ENCODE data around the gene EIF3A. TPM values are rescaled to one million over a fixed set of nuclear protein-coding genes. Genes with fewer than 3 reads are reported as not detected.

The EIF3A gene
- total and polyA plus RNA-seq, 4 donors = 27.5 to 88.9 (median 47.6) TPM

- H3K9me3 ChIP-seq (ENCODE audit: control insufficient read depth in 4 of 4, low read length in 3 of 4) = no peaks in the 10 kb centered on the region
- no peak overlapping the region for H3K9ac ChIP-seq (ENCODE audit: low read depth in 1 of 2, low read length in 2 of 2)
- WGBS = 73% methylated on average over 4 of the region's 4 CpGs
- H3K27me3 ChIP-seq (ENCODE audit: control insufficient read depth in 4 of 4, insufficient read depth in 4 of 4, low read length in 3 of 4) = peaks cover 0 to 2% (median 0%) of the 10 kb centered on the region in 4 donors
- no peaks in the 10 kb centered on the region for H3K4me1 ChIP-seq (ENCODE audit: control insufficient read depth in 4 of 4, insufficient read depth in 4 of 4, low read length in 3 of 4)
- H3K36me3 ChIP-seq (ENCODE audit: control insufficient read depth in 4 of 4, insufficient read depth in 3 of 4, low read depth in 1 of 4, low read length in 3 of 4) = no peaks in the 10 kb centered on the region
- no peak for TF ChIP-seq HNF4A (conservative IDR thresholded peaks at IDR 0.05)
- TF ChIP-seq NR2F2 (IDR thresholded peaks at IDR 0.05) = no peak
- no peak overlapping the region for H3K27ac ChIP-seq (ENCODE audit: low read depth in 1 of 2, low read length in 2 of 2)
- no peak overlapping the region for H3K4me3 ChIP-seq (ENCODE audit: low read depth in 1 of 3, low read length in 3 of 3)
- no peak for DNase-seq (ENCODE audit: low spot score)
Observed at GRCh38 chr10:119007211-119007574, 73.4 kb downstream of the EIF3A start.

- Histone ChIP-seq H3K9ac (ENCODE audit: low read depth in 1 of 2, low read length in 2 of 2) (no peak overlapping the region), H3K27ac (ENCODE audit: low read depth in 1 of 2, low read length in 2 of 2) (no peak overlapping the region), H3K4me3 (ENCODE audit: low read depth in 1 of 3, low read length in 3 of 3) (no peak overlapping the region), H3K4me1 (ENCODE audit: control insufficient read depth in 4 of 4, insufficient read depth in 4 of 4, low read length in 3 of 4) (no peaks in the 10 kb centered on the region), H3K36me3 (ENCODE audit: control insufficient read depth in 4 of 4, insufficient read depth in 3 of 4, low read depth in 1 of 4, low read length in 3 of 4) (no peaks in the 10 kb centered on the region), H3K27me3 (ENCODE audit: control insufficient read depth in 4 of 4, insufficient read depth in 4 of 4, low read length in 3 of 4) (peaks cover 0 to 2% (median 0%) of the 10 kb centered on the region in 4 donors), H3K9me3 (ENCODE audit: control insufficient read depth in 4 of 4, low read length in 3 of 4) (no peaks in the 10 kb centered on the region)
- DNase-seq (ENCODE audit: low spot score) = no peak
- TF ChIP-seq RXRA (IDR thresholded peaks at IDR 0.05) = peak in 1 of 2 donors; percentile 22
- TF ChIP-seq JUND (IDR thresholded peaks at IDR 0.05) = peak; percentile 56 to 61
- TF ChIP-seq RAD21 (IDR thresholded peaks at IDR 0.05) = peak in 1 of 2 donors; percentile 19
- TF ChIP-seq HNF4A (conservative IDR thresholded peaks at IDR 0.05) = peak in 1 of 2 donors; percentile 12
- no peak for TF ChIP-seq ATF3 (IDR thresholded peaks at IDR 0.05)
- 44% methylated on average over 9 of the region's 9 CpGs for WGBS
Observed at GRCh38 chr10:119006451-119007210, 74.0 kb downstream of the EIF3A start.

- H3K9ac ChIP-seq (ENCODE audit: low read depth in 1 of 2, low read length in 2 of 2) = no peak overlapping the region
- TF ChIP-seq SP1 (IDR thresholded peaks at IDR 0.05) = no peak
- TF ChIP-seq HNF4G (IDR thresholded peaks at IDR 0.05) = no peak
- no peak for TF ChIP-seq NR2F2 (IDR thresholded peaks at IDR 0.05)
- TF ChIP-seq MAX (IDR thresholded peaks at IDR 0.05) = no peak
- H3K27ac ChIP-seq (ENCODE audit: low read depth in 1 of 2, low read length in 2 of 2) = no peak overlapping the region
- H3K4me1 ChIP-seq (ENCODE audit: control insufficient read depth in 4 of 4, insufficient read depth in 4 of 4, low read length in 3 of 4) = peaks cover 0 to 3% (median under 1%) of the 10 kb centered on the region in 4 donors
- DNase-seq (ENCODE audit: low spot score) = no peak
- no peaks in the 10 kb centered on the region for H3K9me3 ChIP-seq (ENCODE audit: control insufficient read depth in 4 of 4, low read length in 3 of 4)
- no peaks in the 10 kb centered on the region for H3K36me3 ChIP-seq (ENCODE audit: control insufficient read depth in 4 of 4, insufficient read depth in 3 of 4, low read depth in 1 of 4, low read length in 3 of 4)
- WGBS = 88% methylated on average over 9 of the region's 9 CpGs
- no peak overlapping the region for H3K4me3 ChIP-seq (ENCODE audit: low read depth in 1 of 3, low read length in 3 of 3)
- peaks cover 0 to 2% (median 0%) of the 10 kb centered on the region in 4 donors for H3K27me3 ChIP-seq (ENCODE audit: control insufficient read depth in 4 of 4, insufficient read depth in 4 of 4, low read length in 3 of 4)
Observed at GRCh38 chr10:119005362-119006043, 75.1 kb downstream of the EIF3A start.

- no peak for TF ChIP-seq JUND (IDR thresholded peaks at IDR 0.05)
- TF ChIP-seq ZBTB33 (IDR thresholded peaks at IDR 0.05) = no peak
- no peak for TF ChIP-seq TAF1 (conservative IDR thresholded peaks at IDR 0.05)
- TF ChIP-seq FOXA1 (IDR thresholded peaks at IDR 0.05) = no peak
- 74% methylated on average over 7 of the region's 7 CpGs for WGBS
- H3K36me3 ChIP-seq (ENCODE audit: control insufficient read depth in 4 of 4, insufficient read depth in 3 of 4, low read depth in 1 of 4, low read length in 3 of 4) = no peaks in the 10 kb centered on the region
- H3K4me3 ChIP-seq (ENCODE audit: low read depth in 1 of 3, low read length in 3 of 3) = no peak overlapping the region
- no peak overlapping the region for H3K27ac ChIP-seq (ENCODE audit: low read depth in 1 of 2, low read length in 2 of 2)
- H3K4me1 ChIP-seq (ENCODE audit: control insufficient read depth in 4 of 4, insufficient read depth in 4 of 4, low read length in 3 of 4) = peaks cover 0 to 3% (median under 1%) of the 10 kb centered on the region in 4 donors
- no peaks in the 10 kb centered on the region for H3K9me3 ChIP-seq (ENCODE audit: control insufficient read depth in 4 of 4, low read length in 3 of 4)
- H3K9ac ChIP-seq (ENCODE audit: low read depth in 1 of 2, low read length in 2 of 2) = no peak overlapping the region
- peaks cover 0 to 2% (median 0%) of the 10 kb centered on the region in 4 donors for H3K27me3 ChIP-seq (ENCODE audit: control insufficient read depth in 4 of 4, insufficient read depth in 4 of 4, low read length in 3 of 4)
- DNase-seq (ENCODE audit: low spot score) = peak; percentile 13
Observed at GRCh38 chr10:119003572-119004289, 76.9 kb downstream of the EIF3A start.

Data from liver (tissue), 9 donors.